Fibroblast of villous mesenchyme (primary cell): ENCODE results near the gene ADAMTS17. TPM values are rescaled to one million over a fixed set of nuclear protein-coding genes. Genes with fewer than 3 reads are reported as not detected.

Experiments used
- DNase-seq: peaks from one replicate; pipeline ENCODE4 v3.0.0-alpha.2; 2010; ENCODE audit warnings: low read depth
- H3K4me3 ChIP-seq: 2 replicates; pipeline ENCODE4 v1.5.1; 2011; ENCODE audit warnings: low read depth, mild to moderate bottlenecking, low read length
- CTCF ChIP-seq: IDR thresholded peaks from 2 replicates; pipeline ENCODE4 v1.5.1; 2012; ENCODE audit warnings: low read depth, mild to moderate bottlenecking, low read length; ENCODE audit not compliant: insufficient read depth
- total RNA-seq: library from RNA; depleted of rRNA; stranded (reverse); fragments of >200 nt; gene quantifications from 2 replicates; pipeline ENCODE4 v1.2.3, GENCODE V29; 2012

ADAMTS17 gene
- total RNA-seq, 1 donor = under 0.01 TPM

GRCh38 chr15:100120111-100120510 lies 221.7 kb downstream of the ADAMTS17 start:
- DNase-seq = no peak
- no peak overlapping the region for H3K4me3 ChIP-seq
- no peak for TF ChIP-seq CTCF

GRCh38 chr15:100118546-100118945 lies 223.2 kb downstream of the ADAMTS17 start:
- no peak for DNase-seq
- H3K4me3 ChIP-seq = no peak overlapping the region
- no peak for TF ChIP-seq CTCF

- DNase-seq = peak; percentile 18
- no peak for TF ChIP-seq CTCF
- no peak overlapping the region for H3K4me3 ChIP-seq
Measured at GRCh38 chr15:100116416-100117190, 225.2 kb downstream of the ADAMTS17 start.

GRCh38 chr15:100115711-100116090 lies 226.1 kb downstream of the ADAMTS17 start:
- no peak for TF ChIP-seq CTCF
- peak; percentile 29 for DNase-seq
- H3K4me3 ChIP-seq = no peak overlapping the region

GRCh38 chr15:100115066-100115710 lies 226.6 kb downstream of the ADAMTS17 start:
- no peak for DNase-seq

GRCh38 chr15:100114571-100114970 lies 227.2 kb downstream of the ADAMTS17 start:
- DNase-seq = peak; percentile 76
- no peak for TF ChIP-seq CTCF

More at GRCh38 chr15:100115066-100115710, 226.6 kb downstream of the ADAMTS17 start:
- no peak overlapping the region for H3K4me3 ChIP-seq
- TF ChIP-seq CTCF = no peak

More at GRCh38 chr15:100114571-100114970, 227.2 kb downstream of the ADAMTS17 start:
- peak overlapping the region; percentile 19 for H3K4me3 ChIP-seq
